Fibroblast of upper back skin (primary cell): ENCODE results near the gene APLP2.
"Not testable (repeated sequence)": the region's sequence is repeated elsewhere in the genome, so short reads cannot be mapped to it uniquely, and the experiment has no call there.

Experiments
- DNase-seq: peaks from one replicate; pipeline ENCODE4 v3.0.0-alpha.2; 2013

Gene APLP2

DNA sequence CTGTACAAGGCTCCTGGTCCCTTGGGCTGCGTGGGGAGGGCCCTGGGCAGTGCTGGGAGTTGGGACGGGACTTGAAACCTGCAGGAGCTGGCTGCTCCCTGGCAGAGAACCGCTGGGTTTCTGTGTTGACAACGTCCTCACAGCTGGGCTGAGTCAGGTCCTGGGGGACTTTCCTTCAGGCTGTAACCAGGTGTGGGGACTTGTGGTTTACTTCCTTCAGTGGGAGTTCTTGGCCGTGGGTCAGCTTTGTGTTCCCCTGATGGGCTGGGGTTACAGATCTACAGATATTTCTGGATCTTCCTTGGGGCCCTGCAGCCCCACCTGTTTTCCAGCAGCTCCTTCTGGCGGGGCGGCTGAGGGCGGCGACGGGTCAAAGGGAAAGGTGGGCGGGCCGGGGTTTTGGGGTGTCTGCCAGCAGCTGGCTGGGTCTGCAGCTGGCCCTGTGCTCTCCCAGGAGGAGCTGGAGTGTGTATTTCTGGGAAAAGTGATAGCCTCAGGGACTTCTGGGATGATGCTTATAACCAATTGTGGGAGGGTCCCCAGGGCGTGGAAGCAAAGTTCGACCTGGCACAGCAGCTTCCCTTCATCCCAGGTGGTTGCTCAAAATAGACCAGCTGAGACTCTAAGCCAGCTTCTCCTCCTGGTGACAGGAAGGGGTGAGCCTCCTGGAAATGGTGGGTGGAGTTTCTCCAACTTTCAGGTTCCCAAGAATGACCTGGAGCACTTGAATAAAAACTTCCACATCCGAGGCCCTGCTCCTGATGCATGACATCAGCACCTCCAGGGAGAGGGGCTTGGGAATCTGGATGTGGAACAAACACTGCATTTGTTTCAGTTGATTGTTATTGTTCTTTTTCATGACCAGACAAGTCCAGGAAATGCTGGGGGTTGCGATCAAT, 109.0 kb downstream of the APLP2 start:
- no peak for DNase-seq

GRCh38 chr11:130179396-130180306, 110.0 kb downstream of the APLP2 start:
- DNase-seq = no peak

GRCh38 chr11:130180491-130180890, 110.8 kb downstream of the APLP2 start:
- DNase-seq = peak; percentile 16

GRCh38 chr11:130180896-130181294, 111.2 kb downstream of the APLP2 start:
- no peak for DNase-seq

DNA sequence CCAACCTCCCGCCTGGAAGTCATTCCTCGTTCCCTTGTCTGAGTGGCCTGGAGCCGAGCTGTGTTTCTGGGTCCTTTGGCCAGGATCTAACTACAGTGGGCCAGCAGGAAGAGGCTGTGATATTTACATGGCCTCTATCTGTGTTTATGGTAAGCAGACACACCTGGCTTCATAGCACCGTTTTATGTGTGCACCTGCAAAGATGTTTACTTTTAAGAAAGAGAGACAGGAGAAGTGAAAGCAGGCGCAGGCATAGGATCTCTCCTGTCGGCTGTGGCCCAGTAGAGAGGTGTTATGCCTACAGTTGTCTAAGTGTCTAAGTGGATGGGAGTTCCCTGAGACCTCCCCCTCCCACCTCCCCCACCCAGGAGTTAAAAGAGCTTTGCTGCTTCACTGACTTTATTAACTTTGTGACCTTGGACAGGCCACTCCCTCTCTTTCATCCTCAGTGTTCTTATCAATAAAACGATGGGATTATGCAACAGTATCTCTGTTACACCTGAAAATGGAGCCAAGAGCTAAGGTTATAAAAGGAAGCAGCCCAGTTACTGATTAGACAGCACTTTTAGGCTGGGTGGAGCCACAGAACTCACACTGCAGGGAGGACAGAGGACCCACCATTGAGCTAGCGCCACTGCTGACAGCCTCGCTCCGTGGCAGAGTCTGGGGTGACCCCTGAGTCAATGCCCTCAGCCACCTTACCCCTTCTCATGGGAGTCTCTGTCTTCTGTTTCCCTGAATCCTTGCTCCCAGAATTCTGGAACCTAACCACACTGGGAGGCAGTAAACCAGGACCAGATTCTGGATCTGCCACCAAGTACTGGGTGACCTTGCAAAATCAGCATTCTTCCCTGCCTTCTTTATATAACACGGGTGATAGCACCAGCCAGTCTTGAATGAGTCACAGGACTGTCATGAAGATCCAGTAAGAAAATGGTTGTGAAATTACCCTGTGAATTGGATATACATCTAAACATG, 111.9 kb downstream of the APLP2 start:
- DNase-seq = peak; percentile 64

GRCh38 chr11:130183878-130184610, 114.3 kb downstream of the APLP2 start:
- no peak for DNase-seq

DNA sequence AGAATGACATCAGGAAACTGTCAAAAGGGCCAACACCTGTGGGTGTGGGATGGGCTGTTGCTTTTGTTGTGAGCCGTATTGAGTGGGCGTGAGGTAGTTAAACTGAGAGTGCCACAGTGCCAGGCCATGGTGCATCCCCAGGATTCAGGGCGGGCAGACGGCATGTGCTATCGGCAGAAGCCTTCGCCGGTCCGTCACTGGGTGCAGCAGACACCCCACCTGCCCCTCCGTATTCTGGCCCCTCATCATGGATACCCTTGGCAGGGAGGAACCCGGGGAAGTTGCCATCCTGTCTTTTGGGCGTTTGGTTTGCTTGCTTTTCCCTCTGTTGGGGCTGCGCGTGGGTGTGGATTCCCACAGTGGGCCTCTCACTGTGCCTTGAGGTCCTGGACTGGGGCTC, 117.4 kb downstream of the APLP2 start:
- DNase-seq = no peak

DNA sequence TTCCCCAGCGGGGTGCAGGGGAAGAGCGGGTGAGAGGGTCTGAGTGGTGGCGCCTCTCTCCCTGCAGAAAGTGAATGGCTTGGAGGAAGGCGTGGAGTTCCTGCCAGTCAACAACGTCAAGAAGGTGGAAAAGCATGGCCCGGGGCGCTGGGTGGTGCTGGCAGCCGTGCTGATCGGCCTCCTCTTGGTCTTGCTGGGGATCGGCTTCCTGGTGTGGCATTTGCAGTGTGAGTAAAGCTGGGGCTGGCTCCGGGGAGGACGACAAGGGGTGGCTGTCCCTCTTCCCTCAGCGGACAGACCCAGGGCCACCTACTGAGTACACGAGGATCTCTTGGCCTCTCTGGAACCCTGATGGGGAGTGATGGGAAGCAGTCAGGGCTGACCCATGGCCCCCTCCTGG, 118.4 kb downstream of the APLP2 start:
- no peak for DNase-seq

GRCh38 chr11:130188585-130189347, 119.1 kb downstream of the APLP2 start:
- no peak for DNase-seq

- DNase-seq = no peak
Measured at GRCh38 chr11:130189492-130190210, 120.0 kb downstream of the APLP2 start.

DNA sequence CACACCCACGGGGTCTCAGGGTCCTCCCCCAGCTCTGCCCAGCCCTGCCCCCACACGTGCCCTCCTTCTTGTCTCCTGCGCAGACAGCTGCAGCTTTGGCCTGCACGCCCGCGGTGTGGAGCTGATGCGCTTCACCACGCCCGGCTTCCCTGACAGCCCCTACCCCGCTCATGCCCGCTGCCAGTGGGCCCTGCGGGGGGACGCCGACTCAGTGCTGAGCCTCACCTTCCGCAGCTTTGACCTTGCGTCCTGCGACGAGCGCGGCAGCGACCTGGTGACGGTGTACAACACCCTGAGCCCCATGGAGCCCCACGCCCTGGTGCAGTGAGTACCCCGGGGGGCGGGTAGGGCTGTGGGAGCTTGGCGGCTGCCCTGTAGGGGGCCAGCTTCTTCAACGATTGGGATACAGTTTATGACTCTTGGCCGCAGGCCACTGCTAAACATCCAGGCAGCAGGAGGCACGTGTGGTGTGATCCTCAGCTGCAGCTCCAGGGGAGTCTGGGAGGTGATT, 120.7 kb downstream of the APLP2 start:
- no peak for DNase-seq

DNA sequence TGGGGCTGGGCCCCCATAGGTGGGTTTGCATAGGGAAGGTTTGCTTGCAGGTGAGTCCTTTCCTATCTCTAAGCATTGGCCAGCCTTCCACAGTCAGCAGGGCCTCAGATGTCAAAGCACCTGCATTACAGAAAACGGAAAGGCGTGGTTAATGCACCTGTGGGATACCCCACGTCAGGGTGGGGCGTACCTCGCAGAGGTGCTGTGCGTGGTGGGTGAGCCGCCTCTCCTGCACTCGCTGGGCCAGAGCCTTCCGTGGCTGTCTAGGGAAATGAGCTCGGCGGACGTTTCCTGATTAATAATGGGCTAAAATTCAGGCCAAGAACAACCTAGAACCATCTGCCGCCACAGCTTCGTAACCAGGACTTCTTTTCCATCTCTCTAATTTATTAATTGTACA, 122.2 kb downstream of the APLP2 start:
- no peak for DNase-seq

- no peak for DNase-seq
Measured at GRCh38 chr11:130192845-130193267, 123.2 kb downstream of the APLP2 start.

DNA sequence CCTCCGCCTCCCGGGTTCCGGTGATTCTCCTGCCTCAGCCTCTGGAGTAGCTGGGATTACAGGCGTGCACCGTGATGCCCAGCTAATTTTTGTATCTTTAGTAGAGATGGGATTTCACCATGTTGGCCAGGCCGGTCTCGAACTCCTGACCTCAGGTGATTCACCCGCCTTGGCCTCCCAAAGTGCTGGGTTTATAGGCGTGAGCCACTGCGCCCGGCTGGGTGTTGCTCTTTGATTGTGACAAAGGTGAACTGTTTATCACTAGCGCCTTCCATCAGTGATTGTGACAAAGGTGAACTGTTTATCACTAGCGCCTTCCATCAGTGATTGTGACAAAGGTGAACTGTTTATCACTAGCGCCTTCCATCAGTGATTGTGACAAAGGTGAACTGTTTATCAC, 123.9 kb downstream of the APLP2 start:
- not testable (repeated sequence) for DNase-seq
